Hematopoietic multipotent progenitor cell (in vitro differentiated cells): ENCODE data around the gene EPHA7. TPM values are rescaled to one million over a fixed set of nuclear protein-coding genes. Genes with fewer than 3 reads are reported as not detected.

Experiments
- DNase-seq, 3 donors: peaks; one replicate each; pipeline ENCODE4 v3.0.0-alpha.2; 2011 to 2015; ENCODE audit warnings: low read depth in 2 of 3, low spot score in 2 of 3
- total RNA-seq: library from RNA; depleted of rRNA; stranded (reverse); fragments of >200 nt; gene quantifications from one replicate; pipeline ENCODE4 v1.2.3, GENCODE V29; 2012

The EPHA7 gene
- total RNA-seq, 1 donor, result not detected

DNA sequence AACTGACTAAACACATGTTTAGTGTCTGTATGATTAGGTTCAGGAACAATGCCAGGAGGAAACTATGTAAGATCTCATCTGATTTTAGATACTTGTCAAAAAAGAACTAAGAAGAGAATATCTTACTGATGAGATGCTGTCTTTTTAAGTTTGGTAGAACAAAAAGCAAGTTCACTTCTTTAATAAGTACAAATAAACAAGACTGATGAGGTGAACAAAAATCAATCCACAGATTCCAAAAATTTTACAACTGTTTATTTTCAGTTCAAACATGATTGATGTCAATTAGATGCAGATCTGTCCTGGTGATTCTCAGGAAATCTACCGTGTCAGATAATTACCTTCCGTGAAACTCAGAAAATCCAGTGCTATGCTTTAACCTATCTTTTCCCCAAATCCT lies 24.9 kb downstream of the EPHA7 start:
- no peak for DNase-seq

- no peak for DNase-seq
These were observed 25.7 kb downstream of the EPHA7 start for GRCh38 chr6:93393554-93394074.

GRCh38 chr6:93392797-93393196 lies 26.6 kb downstream of the EPHA7 start:
- DNase-seq, result no peak

GRCh38 chr6:93391965-93392364 lies 27.4 kb downstream of the EPHA7 start:
- DNase-seq, result no peak

DNA sequence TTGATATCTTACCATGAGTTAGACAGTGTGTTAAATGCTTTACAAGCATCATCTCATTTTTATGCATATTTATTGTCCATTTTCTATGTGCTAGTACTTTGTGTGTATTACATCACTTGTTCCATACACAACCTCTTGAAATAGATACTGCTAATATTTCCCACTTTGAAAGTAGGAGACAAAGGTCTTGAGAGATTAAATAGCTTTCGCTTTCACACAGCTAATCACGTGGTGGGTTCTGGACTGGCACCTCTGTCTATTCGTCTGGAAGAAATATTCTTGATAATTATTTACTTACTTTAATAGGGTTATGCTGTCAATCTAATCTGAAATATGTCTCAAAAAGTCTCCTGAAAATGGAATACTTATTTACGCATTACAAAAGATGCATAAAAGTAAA lies 30.2 kb downstream of the EPHA7 start:
- no peak for DNase-seq

DNA sequence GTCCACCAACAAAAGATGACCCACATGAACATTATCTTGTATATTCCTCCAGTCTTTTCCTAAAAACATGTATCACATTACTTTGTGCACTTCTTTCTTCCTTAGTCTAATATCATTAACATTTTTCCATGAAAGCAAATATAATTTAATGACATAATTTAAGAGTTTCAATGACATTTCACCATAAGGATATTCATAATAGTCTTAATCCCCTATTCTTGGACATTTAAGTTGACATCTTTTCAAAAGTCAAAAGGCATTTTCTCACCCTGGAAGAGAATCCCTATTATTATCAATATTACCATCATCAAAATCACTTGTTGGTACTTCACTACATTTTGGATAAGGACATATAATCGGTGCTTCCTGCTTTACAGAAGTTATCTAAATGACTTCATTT lies 31.3 kb downstream of the EPHA7 start:
- no peak for DNase-seq

- no peak for DNase-seq
These were observed 43.3 kb downstream of the EPHA7 start for GRCh38 chr6:93376026-93376540.

DNA sequence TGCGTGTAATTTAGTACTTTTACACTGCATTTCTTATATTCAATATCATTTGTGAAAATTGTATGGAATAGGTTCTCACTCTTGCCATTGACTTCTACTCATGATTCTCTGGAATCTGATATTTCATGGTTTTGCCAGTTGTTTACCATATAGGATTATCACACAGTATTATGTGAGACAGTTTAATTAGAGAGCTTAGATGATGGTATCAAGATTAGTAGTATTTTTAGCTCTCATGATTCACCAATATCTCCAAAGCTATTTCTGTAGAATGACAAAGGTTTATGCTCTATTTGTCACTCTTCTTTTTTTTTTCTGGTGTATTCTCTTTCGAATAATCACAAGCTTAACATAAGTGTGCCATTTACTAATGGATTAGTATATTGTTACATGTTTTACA lies 45.9 kb downstream of the EPHA7 start:
- DNase-seq, result no peak

- DNase-seq, result no peak
These were observed 47.6 kb downstream of the EPHA7 start for GRCh38 chr6:93371756-93372155.

- no peak for DNase-seq
These were observed 49.7 kb downstream of the EPHA7 start for GRCh38 chr6:93369586-93370134.

- DNase-seq, result no peak
These were observed 52.9 kb downstream of the EPHA7 start for GRCh38 chr6:93366506-93366905.

DNA sequence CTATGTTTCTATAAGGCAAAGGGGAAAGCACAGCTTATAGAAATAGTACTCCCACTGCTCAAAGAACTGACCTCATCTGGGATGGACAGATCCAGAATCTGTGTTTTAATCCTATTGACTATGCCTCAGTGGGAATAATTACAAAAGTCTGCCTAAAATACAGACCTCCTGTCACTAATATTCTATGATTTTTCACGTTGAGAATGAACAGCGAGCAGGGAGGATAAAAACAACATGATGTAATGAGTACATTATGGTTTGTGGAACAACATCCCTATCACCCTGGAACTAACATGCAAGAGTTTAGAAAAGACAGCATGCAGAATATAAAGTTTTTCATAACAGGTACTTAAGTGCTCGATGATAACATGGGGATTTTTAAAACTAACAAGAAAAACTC lies 53.9 kb downstream of the EPHA7 start:
- DNase-seq, result no peak

- no peak for DNase-seq
These were observed 60.9 kb downstream of the EPHA7 start for GRCh38 chr6:93358435-93358834.

DNA sequence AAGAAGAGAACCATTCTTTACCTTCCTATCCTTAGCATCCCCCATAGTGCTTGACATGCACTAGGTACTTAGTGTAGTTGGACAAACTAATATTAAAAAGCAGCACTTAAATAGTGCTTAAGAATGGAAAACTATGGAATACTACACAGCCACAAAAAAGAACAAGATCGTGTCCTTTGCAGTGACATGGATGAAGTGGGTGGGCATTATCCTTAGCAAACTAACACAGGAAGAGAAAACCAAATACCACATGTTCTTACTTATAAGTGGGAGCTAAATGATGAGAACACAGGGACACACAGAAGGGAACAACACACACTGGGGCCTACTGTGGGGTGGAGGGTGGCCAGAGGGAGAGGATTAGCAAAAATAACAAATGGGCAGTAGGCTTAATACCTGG lies 66.8 kb downstream of the EPHA7 start:
- DNase-seq, result no peak

DNA sequence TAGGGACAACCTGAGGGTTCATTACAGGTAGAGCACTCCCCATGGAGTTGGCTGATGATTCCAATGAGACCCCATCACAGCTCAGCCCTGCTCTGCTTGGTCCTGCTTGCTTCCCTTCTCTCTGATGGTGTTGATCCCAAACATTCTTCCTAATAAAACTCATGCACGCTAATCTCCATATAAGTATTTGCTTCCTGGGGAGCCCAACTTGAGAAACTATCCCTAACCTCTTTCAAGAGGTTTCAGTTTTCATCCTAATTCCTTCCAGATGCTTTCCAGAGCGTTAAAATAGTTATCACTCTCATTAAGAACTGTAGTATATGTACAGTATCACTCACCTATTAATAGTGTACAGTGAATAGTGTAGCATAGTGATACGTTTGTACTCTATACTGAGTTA lies 68.1 kb downstream of the EPHA7 start:
- DNase-seq, result no peak

GRCh38 chr6:93350774-93351173 lies 68.6 kb downstream of the EPHA7 start:
- DNase-seq, result no peak

GRCh38 chr6:93344333-93344835 lies 75.0 kb downstream of the EPHA7 start:
- DNase-seq, result no peak

DNA sequence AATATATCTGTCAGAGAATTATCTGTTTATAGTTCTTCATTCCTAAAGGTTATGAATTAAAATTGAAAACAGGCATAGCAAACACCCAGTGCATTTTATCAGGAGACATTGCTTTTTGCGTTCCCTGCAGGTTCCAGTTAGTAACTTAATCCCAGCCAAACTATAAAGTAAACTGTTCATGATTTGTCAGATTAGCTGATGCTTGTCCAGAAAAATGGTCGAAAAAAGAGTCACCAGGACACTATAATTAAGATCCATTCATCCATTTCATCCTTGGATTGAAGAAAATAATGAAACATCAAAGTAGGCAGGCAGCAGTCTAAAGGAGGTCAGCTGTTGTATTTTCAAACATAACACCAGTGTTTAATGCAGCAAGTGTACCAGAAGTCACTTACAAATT lies 75.9 kb downstream of the EPHA7 start:
- DNase-seq, result no peak

- no peak for DNase-seq
These were observed 77.3 kb downstream of the EPHA7 start for GRCh38 chr6:93341900-93342613.

GRCh38 chr6:93337772-93338394 lies 81.5 kb downstream of the EPHA7 start:
- DNase-seq, result no peak

- no peak for DNase-seq
These were observed 82.3 kb downstream of the EPHA7 start for GRCh38 chr6:93337014-93337413.
